GM19023 (cell line): ENCODE data around the gene SETD7.

ENCODE experiments used
- ATAC-seq: cut with Tn5 transposase; IDR thresholded peaks from one replicate; pipeline ENCODE4 v1.9.1; 2021; ENCODE audit warnings: mild to moderate bottlenecking, moderate library complexity; ENCODE audit not compliant: unreplicated experiment

SETD7 gene

DNA sequence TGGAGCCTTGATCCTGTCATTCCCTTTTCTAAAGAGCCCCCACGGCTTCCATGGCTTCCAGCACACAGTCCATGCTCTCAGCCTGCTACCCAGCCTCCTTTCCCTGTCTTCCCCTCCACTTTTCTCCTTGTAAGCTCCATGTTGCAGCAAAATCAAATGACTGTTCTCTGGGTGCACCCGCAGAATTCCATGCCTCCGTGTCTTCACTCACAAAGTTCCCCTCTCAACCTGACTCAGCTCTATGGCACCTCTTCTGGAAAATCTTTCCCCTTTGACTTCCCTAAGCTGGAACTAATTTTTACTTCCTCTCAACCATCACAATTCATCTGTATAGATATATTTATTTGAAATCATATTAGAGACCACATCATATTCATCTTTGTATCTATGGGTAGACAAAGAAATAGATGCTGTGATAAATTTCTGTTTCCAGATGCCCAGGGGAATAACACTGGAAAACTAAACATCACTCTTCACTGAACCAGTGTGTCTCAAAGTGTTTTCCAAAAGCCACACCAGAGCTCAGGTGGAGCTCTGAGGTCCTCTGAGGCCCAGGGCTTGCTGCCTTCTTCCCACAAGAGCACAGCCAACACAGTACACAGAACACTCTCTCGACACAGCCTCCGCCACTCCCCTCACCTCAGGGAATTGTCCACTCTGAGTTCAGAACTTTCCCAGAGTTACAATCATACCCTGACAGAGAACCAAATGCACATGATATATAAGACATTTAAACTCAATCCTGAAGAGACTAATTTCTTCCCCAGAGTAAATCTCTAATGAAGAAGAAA is 3.3 kb downstream of the SETD7 start:
- no peak for ATAC-seq

DNA sequence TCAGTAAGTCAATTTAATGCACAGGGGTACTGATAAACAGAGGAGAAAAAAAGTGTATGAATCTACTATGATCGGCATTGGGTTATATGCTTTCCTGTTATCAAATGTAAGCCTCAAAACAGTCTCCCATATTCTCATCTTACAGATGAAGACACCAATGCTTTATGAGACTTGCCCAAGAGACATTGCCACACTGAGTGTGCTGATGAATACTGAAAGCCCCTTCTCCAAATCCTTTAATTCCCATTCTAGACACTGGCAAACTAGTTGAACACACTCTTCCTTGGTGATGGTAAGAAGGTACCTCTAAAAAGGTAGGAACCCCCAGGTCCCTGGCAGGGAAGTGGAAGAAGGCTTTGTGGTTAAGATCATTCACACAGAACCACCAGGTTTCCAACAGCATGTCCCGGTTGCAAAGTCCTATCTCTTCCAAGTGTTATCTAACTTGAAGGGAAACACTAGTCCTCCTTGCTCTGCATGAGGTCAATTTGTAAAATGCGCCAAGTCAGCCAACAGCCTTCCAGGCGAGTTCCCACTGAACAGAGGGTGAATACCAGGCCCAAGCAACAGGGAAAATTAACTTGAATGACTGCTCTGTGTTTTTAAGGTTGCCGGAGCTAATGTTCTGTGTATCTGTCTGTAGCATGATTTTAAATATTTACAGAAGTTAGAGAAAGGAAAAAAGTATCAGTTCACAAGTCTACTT is 5.1 kb downstream of the SETD7 start:
- no peak for ATAC-seq

DNA sequence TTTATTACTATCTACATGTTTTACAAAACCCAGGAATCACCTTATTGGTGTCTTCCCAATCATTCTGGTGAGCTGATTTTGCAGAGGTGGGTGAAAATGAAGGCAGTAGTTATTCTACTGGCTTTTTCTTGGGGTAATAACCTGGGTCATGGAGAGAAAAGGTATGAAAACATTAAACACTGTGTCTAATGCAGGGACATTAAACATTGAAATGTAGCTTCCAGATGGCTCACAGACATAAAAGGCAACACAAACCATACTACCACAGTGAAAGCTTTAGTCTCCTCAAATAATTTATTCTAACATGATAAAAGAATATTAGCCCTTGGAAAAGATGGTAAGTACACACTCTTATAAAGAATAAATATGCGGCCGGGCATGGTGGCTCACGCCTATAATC is 8.0 kb downstream of the SETD7 start:
- no peak for ATAC-seq

GRCh38 chr4:139540632-139541031 is 15.4 kb downstream of the SETD7 start:
- no peak for ATAC-seq

- ATAC-seq, result no peak
Observed at GRCh38 chr4:139540161-139540560, 15.9 kb downstream of the SETD7 start.

DNA sequence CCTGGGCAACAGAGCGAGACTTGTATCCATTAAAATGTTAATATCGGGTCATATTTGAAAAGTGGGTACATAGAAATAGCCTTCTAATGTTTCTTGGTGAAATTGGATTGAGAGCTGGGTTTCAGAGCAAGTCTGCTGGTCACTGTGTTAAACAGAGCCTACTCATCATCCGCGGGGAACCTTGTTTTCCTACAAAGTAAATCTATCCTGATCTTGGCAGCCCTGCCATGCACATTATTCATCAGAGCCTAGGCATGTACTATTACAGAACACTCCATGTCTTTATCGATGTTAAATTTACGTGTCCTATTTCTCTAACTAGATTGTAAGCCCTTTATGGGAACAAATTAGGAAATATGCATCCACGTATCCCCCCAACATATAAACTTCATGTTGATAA is 18.7 kb downstream of the SETD7 start:
- no peak for ATAC-seq

- ATAC-seq, result no peak
Observed at GRCh38 chr4:139535871-139536234, 20.2 kb downstream of the SETD7 start.

GRCh38 chr4:139535228-139535870 is 20.7 kb downstream of the SETD7 start:
- ATAC-seq, result no peak

- ATAC-seq, result no peak
Observed at GRCh38 chr4:139534287-139534950, 21.6 kb downstream of the SETD7 start.

- no peak for ATAC-seq
Observed at GRCh38 chr4:139533511-139533910, 22.5 kb downstream of the SETD7 start.

- ATAC-seq, result no peak
Observed at GRCh38 chr4:139532947-139533346, 23.1 kb downstream of the SETD7 start.

- ATAC-seq, result peak; percentile 41
Observed at GRCh38 chr4:139530833-139531427, 25.1 kb downstream of the SETD7 start.

DNA sequence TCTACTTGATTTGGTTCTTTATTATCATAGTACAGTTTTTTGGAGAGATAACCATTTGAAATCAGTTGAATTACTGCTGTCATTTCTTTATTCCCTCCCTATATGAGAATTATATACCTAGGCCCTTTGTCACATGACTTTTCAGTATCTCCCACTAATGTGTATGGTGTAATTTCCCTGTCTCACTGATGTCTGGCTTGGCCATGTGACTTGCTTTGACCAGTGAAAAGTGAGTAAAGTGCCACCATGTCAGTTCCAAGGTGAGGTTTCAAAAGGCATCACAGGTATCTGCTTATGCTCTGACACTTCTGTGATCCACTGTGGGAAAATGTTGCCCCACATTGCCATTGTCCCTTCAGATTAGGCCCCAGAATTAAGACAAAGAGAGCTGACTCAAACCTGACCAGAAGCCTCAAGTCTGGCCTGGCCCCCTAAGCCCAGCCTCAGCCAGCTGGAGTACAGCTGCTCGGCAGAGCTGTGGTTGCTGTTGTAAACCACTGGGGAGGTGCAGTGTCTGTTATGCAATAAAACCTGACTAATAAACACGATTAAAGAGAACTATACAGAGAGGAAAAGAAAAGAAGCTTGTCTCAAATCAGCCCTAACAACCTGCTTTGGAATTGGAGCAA is 27.5 kb downstream of the SETD7 start:
- ATAC-seq, result peak; percentile 91

- no peak for ATAC-seq
Observed at GRCh38 chr4:139526928-139527327, 29.1 kb downstream of the SETD7 start.

GRCh38 chr4:139525414-139525813 is 30.6 kb downstream of the SETD7 start:
- ATAC-seq, result no peak

DNA sequence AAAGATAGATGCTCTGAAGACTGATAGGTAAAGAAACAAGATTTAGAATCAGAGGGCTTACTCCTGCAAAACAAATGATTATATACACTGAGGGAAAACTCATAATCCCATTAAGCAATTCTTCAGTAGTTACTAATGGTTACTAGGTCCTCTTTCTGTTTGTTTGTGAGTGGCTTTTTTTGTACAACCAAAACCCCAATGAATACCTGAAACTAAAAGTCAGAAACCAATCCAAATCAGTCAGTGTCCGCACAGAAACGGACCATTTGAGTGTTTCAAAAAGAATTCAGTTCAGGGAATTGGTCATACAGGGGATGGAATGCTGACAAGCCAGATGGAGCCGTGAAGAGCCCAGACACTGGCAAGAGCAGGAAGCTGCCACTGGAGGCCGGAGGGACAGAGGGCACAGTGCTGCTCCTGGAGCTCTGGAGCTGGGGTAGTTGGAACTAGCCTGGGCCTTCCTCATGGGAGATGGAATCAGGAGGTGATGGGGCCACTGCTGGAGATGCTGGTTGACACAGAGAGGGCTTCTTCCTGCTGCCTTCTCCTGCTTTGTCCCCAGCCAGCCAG is 31.9 kb downstream of the SETD7 start:
- no peak for ATAC-seq

GRCh38 chr4:139523076-139523475 is 32.9 kb downstream of the SETD7 start:
- no peak for ATAC-seq

- no peak for ATAC-seq
Observed at GRCh38 chr4:139522457-139522856, 33.6 kb downstream of the SETD7 start.

GRCh38 chr4:139521754-139522401 is 34.1 kb downstream of the SETD7 start:
- ATAC-seq, result no peak

- ATAC-seq, result no peak
Observed at GRCh38 chr4:139515531-139515958, 40.5 kb downstream of the SETD7 start.
